ENCODE data around the gene LAMA5. TPM values are rescaled to one million over a fixed set of nuclear protein-coding genes. Genes with fewer than 3 reads are reported as not detected.

The LAMA5 gene
- polyA plus RNA-seq, 1 of the 3 experiments (the other 2 are of a cell fraction): 27.2 TPM

- Histone ChIP-seq H3F3A (replicated peaks; ENCODE audit: insufficient read depth) (no peaks in the 10 kb centered on the region), H2AFZ (ENCODE audit: low read depth) (no peak overlapping the region), H3K4me1 (ENCODE audit: control insufficient read depth in 1 of 2, insufficient read depth in 2 of 2, low read depth in 1 of 2, low read length in 1 of 2) (peaks cover 10 to 38% of the 10 kb centered on the region in 2 experiments; a peak in 3 of 4 replicates), H3K79me2 (ENCODE audit: insufficient read depth) (peaks cover 5% of the 10 kb centered on the region; the same call in 1 of the 2 replicates), H3K27ac (ENCODE audit: low read depth in 2 of 2, low read length in 1 of 2) (no peak overlapping the region), H3K4me2 (no peak overlapping the region), H3K36me3 (replicated peaks in 1 of 2; ENCODE audit: control insufficient read depth in 1 of 2, insufficient read depth in 2 of 2, low read length in 1 of 2) (peaks cover 5 to 29% of the 10 kb centered on the region in 2 experiments), H3K27me3 (ENCODE audit: insufficient read depth) (no peaks in the 10 kb centered on the region), H3K9me2 (no peaks in the 10 kb centered on the region), H4K20me1 (ENCODE audit: insufficient read depth) (no peaks in the 10 kb centered on the region), H3K4me3 (ENCODE audit: low read depth in 2 of 2, low read length in 1 of 2) (no peak overlapping the region), H3K9me3 (no peaks in the 10 kb centered on the region), H3K9ac (no peak overlapping the region)
- WGBS (ENCODE audit: low lambda C conversion rate): 81% methylated on average over 11 of the region's 23 CpGs
- POLR2A ChIA-PET: no interaction called here
- CTCF ChIA-PET: interaction anchor here (1.4 to 3.4 kb wide), 2 partner anchors 32 kb away, joined by 7 to 22 read pairs; no protein-coding TSS in a partner anchor
- no peak for TF ChIP-seq GABPA (IDR thresholded peaks at IDR 0.05; ENCODE audit: low read depth)
- no peak for TF ChIP-seq GATA2 (CRISPR knock-in tag; IDR thresholded peaks at IDR 0.05)
- no peak for DNase-seq
Measured at GRCh38 chr20:62350629-62351422, 16.3 kb downstream of the LAMA5 start.

GRCh38 chr20:62350098-62350628, 16.9 kb downstream of the LAMA5 start:
- DNase-seq: no peak

More at GRCh38 chr20:62350098-62350628, 16.9 kb downstream of the LAMA5 start:
- Histone ChIP-seq H3K4me2 (no peak overlapping the region), H3K9ac (no peak overlapping the region), H3K36me3 (replicated peaks in 1 of 2; ENCODE audit: control insufficient read depth in 1 of 2, insufficient read depth in 2 of 2, low read length in 1 of 2) (peaks cover 11 to 33% of the 10 kb centered on the region in 2 experiments), H3K9me3 (no peaks in the 10 kb centered on the region), H4K20me1 (ENCODE audit: insufficient read depth) (no peaks in the 10 kb centered on the region), H3K27me3 (ENCODE audit: insufficient read depth) (no peaks in the 10 kb centered on the region), H3K9me2 (no peaks in the 10 kb centered on the region), H3K79me2 (ENCODE audit: insufficient read depth) (peaks cover 5% of the 10 kb centered on the region; the same call in 1 of the 2 replicates), H3K4me3 (ENCODE audit: low read depth in 2 of 2, low read length in 1 of 2) (no peak overlapping the region), H3K4me1 (ENCODE audit: control insufficient read depth in 1 of 2, insufficient read depth in 2 of 2, low read depth in 1 of 2, low read length in 1 of 2) (peaks cover 3 to 31% of the 10 kb centered on the region in 2 experiments; a peak in 3 of 4 replicates), H2AFZ (ENCODE audit: low read depth) (no peak overlapping the region), H3K27ac (ENCODE audit: low read depth in 2 of 2, low read length in 1 of 2) (no peak overlapping the region; a peak in 1 of 4 replicates), H3F3A (replicated peaks; ENCODE audit: insufficient read depth) (no peaks in the 10 kb centered on the region)
- CTCF ChIA-PET: interaction anchor here (1.4 kb wide), 1 partner anchor 32 kb away, joined by 7 read pairs; no protein-coding TSS in a partner anchor
- TF ChIP-seq MXI1 (IDR thresholded peaks at IDR 0.05; ENCODE audit: low read depth, low read length) (no peak), EZH2phosphoT487 (IDR thresholded peaks at IDR 0.05; ENCODE audit: borderline replicate concordance, low read depth) (no peak), NRF1 (IDR thresholded peaks at IDR 0.05; ENCODE audit: low read depth, low read length) (no peak), RAD21 (IDR thresholded peaks at IDR 0.05; ENCODE audit: low read length) (no peak)
- TF ChIP-seq, protein P1, sequence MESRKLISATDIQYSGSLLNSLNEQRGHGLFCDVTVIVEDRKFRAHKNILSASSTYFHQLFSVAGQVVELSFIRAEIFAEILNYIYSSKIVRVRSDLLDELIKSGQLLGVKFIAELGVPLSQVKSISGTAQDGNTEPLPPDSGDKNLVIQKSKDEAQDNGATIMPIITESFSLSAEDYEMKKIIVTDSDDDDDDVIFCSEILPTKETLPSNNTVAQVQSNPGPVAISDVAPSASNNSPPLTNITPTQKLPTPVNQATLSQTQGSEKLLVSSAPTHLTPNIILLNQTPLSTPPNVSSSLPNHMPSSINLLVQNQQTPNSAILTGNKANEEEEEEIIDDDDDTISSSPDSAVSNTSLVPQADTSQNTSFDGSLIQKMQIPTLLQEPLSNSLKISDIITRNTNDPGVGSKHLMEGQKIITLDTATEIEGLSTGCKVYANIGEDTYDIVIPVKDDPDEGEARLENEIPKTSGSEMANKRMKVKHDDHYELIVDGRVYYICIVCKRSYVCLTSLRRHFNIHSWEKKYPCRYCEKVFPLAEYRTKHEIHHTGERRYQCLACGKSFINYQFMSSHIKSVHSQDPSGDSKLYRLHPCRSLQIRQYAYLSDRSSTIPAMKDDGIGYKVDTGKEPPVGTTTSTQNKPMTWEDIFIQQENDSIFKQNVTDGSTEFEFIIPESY (IDR thresholded peaks at IDR 0.05; ENCODE audit: borderline replicate concordance, low read depth): no peak
- 88% methylated on average over 3 of the region's 16 CpGs for WGBS (ENCODE audit: low lambda C conversion rate)
- POLR2A ChIA-PET: no interaction called here
